Measurements from ENCODE around the gene CELF2.

DNA sequence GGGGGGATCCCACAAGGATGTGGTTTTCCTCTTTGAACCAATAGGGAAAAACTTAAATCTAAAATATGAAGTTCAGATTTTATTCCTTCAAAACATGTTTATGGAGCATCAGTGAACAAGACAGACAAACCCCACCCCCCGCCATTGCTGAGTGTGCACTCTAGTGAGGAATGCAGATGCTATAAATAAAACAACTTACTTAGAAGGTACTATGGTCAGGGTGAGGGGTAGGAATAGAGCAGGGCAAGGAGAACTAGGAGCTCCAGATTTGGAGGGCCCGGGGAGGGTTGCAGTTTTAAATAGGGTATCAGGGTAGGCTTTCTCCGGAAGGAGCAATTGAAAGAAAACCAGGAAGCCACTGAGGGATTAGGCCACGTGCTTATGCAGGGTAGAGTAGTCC, 47.9 kb downstream of the CELF2 start:
- TF ChIP-seq CTCF (IDR thresholded peaks at IDR 0.05) (no peak), POLR2A (IDR thresholded peaks at IDR 0.05) (no peak), POLR2AphosphoS5 (IDR thresholded peaks at IDR 0.05; ENCODE audit: insufficient read depth in 1 of 2, low read depth in 1 of 2) (no peak)

Data from vagina (tissue), 2 donors.